Heart left ventricle (tissue), 13 donors: ENCODE results near the gene ESM1.

ENCODE experiments used
- CTCF ChIP-seq, 12 donors: fragments of 200-600 bp; sonication (generic) in 4 of 12; IDR thresholded peaks; one replicate each; pipeline versions ENCODE4 v1.5.0 to v1.8.0; 2018 to 2022; ENCODE audit warnings: antibody characterized with exemption in 12 of 12, mild to moderate bottlenecking in 5 of 12
- POLR2A ChIP-seq, 2 donors: fragments of 450-650 bp; IDR thresholded peaks; one replicate each; pipeline ENCODE4 v1.6.1; 2017; ENCODE audit warnings: antibody characterized with exemption in 2 of 2, mild to moderate bottlenecking in 2 of 2, moderate library complexity in 2 of 2
- donor health status: ischemic (EF 13 %, LVEDD 7.1; RV severe dilation, severe dysfunction).
- donor health status: DM: no; HTN: yes; CAD: no.
- donor health status: DM: no; HTN: no; CAD: no.
- donor health status: ischemic (EF 25% LVEDD 6.9; RV normal size, moderate dysfunction).
- donor health status: ischemic (EF 25% LVEDD 5.7; RV mildly dilated, moderate dysfunction).
- donor health status: ischemic (EF 35%, LVEDD 5.7; RV mildly dilated, moderate dysfunction).
- donor health status: nonischemic (EF 11% LVEDD 7.7; RV severe dilation, severe dysfunction).
- donor health status: DM: yes; HTN: yes; CAD: no.
- donor health status: PGD.
- donor health status: ischemic (EF 29% LVEDD 5.4; RV normal size, mild dysfunction).
- donor health status: nonischemic (EF 23%, LVEDD 6.1; RV moderate dilation, normal function).

DNA sequence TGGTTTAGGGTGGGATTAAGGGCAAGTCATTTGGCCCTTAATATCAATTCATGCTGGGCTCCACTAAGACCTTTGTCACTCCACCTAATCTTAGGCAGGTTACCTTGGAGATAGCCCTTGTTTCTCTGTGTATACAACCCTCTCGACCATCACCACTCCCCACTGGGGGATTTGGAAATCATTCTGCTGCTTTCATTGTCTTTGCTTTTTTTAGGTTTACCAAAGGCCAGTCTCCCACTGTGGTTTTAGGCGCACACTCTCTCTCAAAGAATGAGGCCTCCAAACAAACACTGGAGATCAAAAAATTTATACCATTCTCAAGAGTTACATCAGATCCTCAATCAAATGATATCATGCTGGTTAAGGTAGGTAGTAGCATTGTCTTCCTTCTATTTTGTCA lies 44.8 kb upstream of the ESM1 start:
- no peak for TF ChIP-seq CTCF (IDR thresholded peaks at IDR 0.05)
- no peak for TF ChIP-seq POLR2A (IDR thresholded peaks at IDR 0.05)
